Uterus (tissue), 2 donors: ENCODE data around the gene MYO1G.

Experiments
- POLR2A ChIP-seq, 2 donors: fragments of 450-650 bp; IDR thresholded peaks; one replicate each; pipeline ENCODE4 v1.6.1; 2016; ENCODE audit warnings: antibody characterized with exemption in 2 of 2, mild to moderate bottlenecking in 1 of 2, moderate library complexity in 1 of 2
- TF ChIP-seq, protein P1 (sequence below), 4 experiments: fragments of 200-600 bp in 2 of 4; fragments of 450-650 bp in 2 of 4; sonication (generic) in 2 of 4; IDR thresholded peaks; one replicate each; pipeline ENCODE4 v1.5.1; 2016 to 2019; ENCODE audit warnings: antibody characterized with exemption in 4 of 4, mild to moderate bottlenecking in 2 of 4, moderate library complexity in 1 of 4

- TF ChIP-seq, protein P1, sequence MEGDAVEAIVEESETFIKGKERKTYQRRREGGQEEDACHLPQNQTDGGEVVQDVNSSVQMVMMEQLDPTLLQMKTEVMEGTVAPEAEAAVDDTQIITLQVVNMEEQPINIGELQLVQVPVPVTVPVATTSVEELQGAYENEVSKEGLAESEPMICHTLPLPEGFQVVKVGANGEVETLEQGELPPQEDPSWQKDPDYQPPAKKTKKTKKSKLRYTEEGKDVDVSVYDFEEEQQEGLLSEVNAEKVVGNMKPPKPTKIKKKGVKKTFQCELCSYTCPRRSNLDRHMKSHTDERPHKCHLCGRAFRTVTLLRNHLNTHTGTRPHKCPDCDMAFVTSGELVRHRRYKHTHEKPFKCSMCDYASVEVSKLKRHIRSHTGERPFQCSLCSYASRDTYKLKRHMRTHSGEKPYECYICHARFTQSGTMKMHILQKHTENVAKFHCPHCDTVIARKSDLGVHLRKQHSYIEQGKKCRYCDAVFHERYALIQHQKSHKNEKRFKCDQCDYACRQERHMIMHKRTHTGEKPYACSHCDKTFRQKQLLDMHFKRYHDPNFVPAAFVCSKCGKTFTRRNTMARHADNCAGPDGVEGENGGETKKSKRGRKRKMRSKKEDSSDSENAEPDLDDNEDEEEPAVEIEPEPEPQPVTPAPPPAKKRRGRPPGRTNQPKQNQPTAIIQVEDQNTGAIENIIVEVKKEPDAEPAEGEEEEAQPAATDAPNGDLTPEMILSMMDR (IDR thresholded peaks at IDR 0.05): no peak
- no peak for TF ChIP-seq POLR2A (IDR thresholded peaks at IDR 0.05)
Observed at GRCh38 chr7:44945479-44945878, 33.3 kb downstream of the MYO1G start.
